Liver (tissue), 9 donors: ENCODE results near the gene IGFL1. TPM values are rescaled to one million over a fixed set of nuclear protein-coding genes. Genes with fewer than 3 reads are reported as not detected.

ENCODE experiments used
- DNase-seq: peaks from one replicate; pipeline ENCODE4 v3.0.0-alpha.2; 2017; ENCODE audit warnings: low spot score
- H3K27ac ChIP-seq, 2 donors: one replicate each; pipeline ENCODE4 v1.7.0; 2013; ENCODE audit warnings: inconsistent platforms in 2 of 2, low read length in 2 of 2, control low read depth in 1 of 2, low read depth in 1 of 2, mild to moderate bottlenecking in 1 of 2
- H3K27me3 ChIP-seq, 4 donors: one replicate each; pipeline versions ENCODE4 v1.6.1 to v1.7.0; 2013; ENCODE audit warnings: low read length in 3 of 4, inconsistent platforms in 1 of 4, mild to moderate bottlenecking in 1 of 4, moderate library complexity in 1 of 4; ENCODE audit not compliant: control insufficient read depth in 4 of 4, insufficient read depth in 4 of 4
- H3K36me3 ChIP-seq, 4 donors: one replicate each; pipeline versions ENCODE4 v1.6.1 to v1.7.0; 2013; ENCODE audit warnings: low read length in 3 of 4, mild to moderate bottlenecking in 3 of 4, low read depth in 1 of 4, moderate library complexity in 1 of 4; ENCODE audit not compliant: control insufficient read depth in 4 of 4, insufficient read depth in 3 of 4
- H3K4me1 ChIP-seq, 4 donors: one replicate each; pipeline versions ENCODE4 v1.6.1 to v1.7.0; 2013; ENCODE audit warnings: low read length in 3 of 4, mild to moderate bottlenecking in 3 of 4, moderate library complexity in 1 of 4; ENCODE audit not compliant: control insufficient read depth in 4 of 4, insufficient read depth in 4 of 4
- H3K4me3 ChIP-seq, 3 donors: one replicate each; pipeline versions ENCODE4 v1.6.1 to v1.7.0; 2013; ENCODE audit warnings: low read length in 3 of 3, control low read depth in 1 of 3, low read depth in 1 of 3, mild to moderate bottlenecking in 1 of 3
- H3K9ac ChIP-seq, 2 donors: one replicate each; pipeline ENCODE4 v1.7.0; 2013; ENCODE audit warnings: low read length in 2 of 2, mild to moderate bottlenecking in 2 of 2, moderate library complexity in 2 of 2, control low read depth in 1 of 2, low read depth in 1 of 2
- H3K9me3 ChIP-seq, 4 donors: one replicate each; pipeline versions ENCODE4 v1.6.1 to v1.7.0; 2013; ENCODE audit warnings: low read length in 3 of 4; ENCODE audit not compliant: control insufficient read depth in 4 of 4
- RAD21 ChIP-seq, 2 donors: IDR thresholded peaks; 2 replicates each; pipeline ENCODE4 v1.6.1; 2016; ENCODE audit warnings: antibody characterized with exemption in 2 of 2, mild to moderate bottlenecking in 2 of 2
- WGBS: extraction: QIAGEN DNeasy Blood & Tissue Kit; methylation state at CpG from one replicate; pipeline ENCODE4 v1.1.7; 2013; 5-methylcytosine and 5-hydroxymethylcytosine counted together
- polyA plus RNA-seq, 2 donors: library from polyadenylated mRNA; stranded (reverse) in 1 of 2; unstranded in 1 of 2; fragments of 200-250 nt in 1 of 2; fragments of >200 nt in 1 of 2; fragmentation: Nextera tagmentation in 1 of 2; extraction: Ambion mirVana in 1 of 2; gene quantifications; one replicate each; pipeline versions ENCODE4 v1.2.1 to v1.2.3, GENCODE V29; 2013 to 2015
- total RNA-seq, 2 donors: library from RNA; depleted of rRNA; stranded (reverse); fragments of >200 nt; gene quantifications; one replicate each; pipeline ENCODE4 v1.2.3, GENCODE V29; 2014
- TF ChIP-seq, protein P1 (sequence below): IDR thresholded peaks from 2 replicates; pipeline ENCODE4 v1.6.1; 2016; ENCODE audit warnings: antibody characterized with exemption, mild to moderate bottlenecking
- TF ChIP-seq, protein P2 (sequence below): fragments of 150-350 bp; IDR thresholded peaks from 2 replicates; pipeline ENCODE4 v1.5.1; 2017; ENCODE audit warnings: improper control_type of control experiment, low read depth, low read length; ENCODE audit not compliant: missing input control
- TF ChIP-seq, protein P3 (sequence below): IDR thresholded peaks from 2 replicates; pipeline ENCODE4 v1.6.1; 2016; ENCODE audit warnings: antibody characterized with exemption
- donor health status: healthy.
- donor health status: healthy.
- donor health status: healthy.
- donor health status: healthy.
- donor health status: healthy.

Gene IGFL1
- total and polyA plus RNA-seq, 4 donors = not detected

DNA sequence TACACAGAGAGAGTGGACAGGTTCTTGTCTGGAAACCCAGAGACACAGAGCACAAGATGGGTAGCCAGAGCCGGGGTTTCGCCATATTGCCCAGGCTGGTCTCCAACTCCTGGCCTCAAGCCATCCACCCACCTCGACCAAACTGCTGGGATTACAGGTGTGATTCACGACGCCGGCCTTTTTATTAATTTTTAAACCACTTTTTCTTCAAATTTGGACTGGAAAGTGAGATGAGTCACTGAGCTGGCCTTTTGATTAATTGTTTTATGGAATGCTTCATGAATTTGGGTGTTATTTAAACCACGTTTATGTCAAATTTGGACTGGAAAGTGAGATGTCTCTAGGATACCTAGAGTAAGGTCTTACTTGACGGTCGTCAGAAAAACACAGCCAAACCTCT, 12.1 kb upstream of the IGFL1 start:
- no peak for DNase-seq
- Histone ChIP-seq H3K27me3 (no peaks in the 10 kb centered on the region), H3K4me3 (no peak overlapping the region), H3K27ac (no peak overlapping the region), H3K36me3 (no peaks in the 10 kb centered on the region), H3K9me3 (no peaks in the 10 kb centered on the region), H3K4me1 (no peaks in the 10 kb centered on the region), H3K9ac (no peak overlapping the region)
- WGBS = 75% methylated on average over 9 of the region's 9 CpGs
- TF ChIP-seq, protein P1, sequence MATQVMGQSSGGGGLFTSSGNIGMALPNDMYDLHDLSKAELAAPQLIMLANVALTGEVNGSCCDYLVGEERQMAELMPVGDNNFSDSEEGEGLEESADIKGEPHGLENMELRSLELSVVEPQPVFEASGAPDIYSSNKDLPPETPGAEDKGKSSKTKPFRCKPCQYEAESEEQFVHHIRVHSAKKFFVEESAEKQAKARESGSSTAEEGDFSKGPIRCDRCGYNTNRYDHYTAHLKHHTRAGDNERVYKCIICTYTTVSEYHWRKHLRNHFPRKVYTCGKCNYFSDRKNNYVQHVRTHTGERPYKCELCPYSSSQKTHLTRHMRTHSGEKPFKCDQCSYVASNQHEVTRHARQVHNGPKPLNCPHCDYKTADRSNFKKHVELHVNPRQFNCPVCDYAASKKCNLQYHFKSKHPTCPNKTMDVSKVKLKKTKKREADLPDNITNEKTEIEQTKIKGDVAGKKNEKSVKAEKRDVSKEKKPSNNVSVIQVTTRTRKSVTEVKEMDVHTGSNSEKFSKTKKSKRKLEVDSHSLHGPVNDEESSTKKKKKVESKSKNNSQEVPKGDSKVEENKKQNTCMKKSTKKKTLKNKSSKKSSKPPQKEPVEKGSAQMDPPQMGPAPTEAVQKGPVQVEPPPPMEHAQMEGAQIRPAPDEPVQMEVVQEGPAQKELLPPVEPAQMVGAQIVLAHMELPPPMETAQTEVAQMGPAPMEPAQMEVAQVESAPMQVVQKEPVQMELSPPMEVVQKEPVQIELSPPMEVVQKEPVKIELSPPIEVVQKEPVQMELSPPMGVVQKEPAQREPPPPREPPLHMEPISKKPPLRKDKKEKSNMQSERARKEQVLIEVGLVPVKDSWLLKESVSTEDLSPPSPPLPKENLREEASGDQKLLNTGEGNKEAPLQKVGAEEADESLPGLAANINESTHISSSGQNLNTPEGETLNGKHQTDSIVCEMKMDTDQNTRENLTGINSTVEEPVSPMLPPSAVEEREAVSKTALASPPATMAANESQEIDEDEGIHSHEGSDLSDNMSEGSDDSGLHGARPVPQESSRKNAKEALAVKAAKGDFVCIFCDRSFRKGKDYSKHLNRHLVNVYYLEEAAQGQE = no peak

DNA sequence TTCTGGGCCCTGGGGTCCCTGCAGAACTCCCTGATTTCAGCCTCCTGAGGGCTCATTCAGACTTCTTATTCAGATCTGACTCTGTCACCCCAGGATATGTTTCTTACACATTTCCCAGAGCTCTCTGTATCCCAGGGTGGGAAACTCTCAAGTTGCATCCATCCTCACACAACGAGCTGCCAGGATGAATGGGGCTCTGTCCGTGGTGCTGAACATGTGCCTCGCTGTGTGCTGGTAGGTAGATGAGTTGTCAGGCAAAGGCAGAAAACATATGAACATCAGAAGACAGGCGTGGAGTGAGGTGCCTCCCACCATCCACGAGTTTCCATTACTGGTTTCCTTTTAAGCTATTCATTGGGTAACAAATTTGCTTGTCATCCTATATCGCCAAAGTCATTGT, 11.4 kb upstream of the IGFL1 start:
- 15% methylated on average over 6 of the region's 6 CpGs for WGBS
- no peak overlapping the region for H3K27ac ChIP-seq
- no peaks in the 10 kb centered on the region for H3K9me3 ChIP-seq
- no peaks in the 10 kb centered on the region for H3K4me1 ChIP-seq
- H3K27me3 ChIP-seq = no peaks in the 10 kb centered on the region
- H3K36me3 ChIP-seq = no peaks in the 10 kb centered on the region
- TF ChIP-seq, protein P2, sequence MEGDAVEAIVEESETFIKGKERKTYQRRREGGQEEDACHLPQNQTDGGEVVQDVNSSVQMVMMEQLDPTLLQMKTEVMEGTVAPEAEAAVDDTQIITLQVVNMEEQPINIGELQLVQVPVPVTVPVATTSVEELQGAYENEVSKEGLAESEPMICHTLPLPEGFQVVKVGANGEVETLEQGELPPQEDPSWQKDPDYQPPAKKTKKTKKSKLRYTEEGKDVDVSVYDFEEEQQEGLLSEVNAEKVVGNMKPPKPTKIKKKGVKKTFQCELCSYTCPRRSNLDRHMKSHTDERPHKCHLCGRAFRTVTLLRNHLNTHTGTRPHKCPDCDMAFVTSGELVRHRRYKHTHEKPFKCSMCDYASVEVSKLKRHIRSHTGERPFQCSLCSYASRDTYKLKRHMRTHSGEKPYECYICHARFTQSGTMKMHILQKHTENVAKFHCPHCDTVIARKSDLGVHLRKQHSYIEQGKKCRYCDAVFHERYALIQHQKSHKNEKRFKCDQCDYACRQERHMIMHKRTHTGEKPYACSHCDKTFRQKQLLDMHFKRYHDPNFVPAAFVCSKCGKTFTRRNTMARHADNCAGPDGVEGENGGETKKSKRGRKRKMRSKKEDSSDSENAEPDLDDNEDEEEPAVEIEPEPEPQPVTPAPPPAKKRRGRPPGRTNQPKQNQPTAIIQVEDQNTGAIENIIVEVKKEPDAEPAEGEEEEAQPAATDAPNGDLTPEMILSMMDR = no peak
- no peak for TF ChIP-seq RAD21 (IDR thresholded peaks at IDR 0.05)
- TF ChIP-seq, protein P1 = peak; percentile 98
- TF ChIP-seq, protein P3, sequence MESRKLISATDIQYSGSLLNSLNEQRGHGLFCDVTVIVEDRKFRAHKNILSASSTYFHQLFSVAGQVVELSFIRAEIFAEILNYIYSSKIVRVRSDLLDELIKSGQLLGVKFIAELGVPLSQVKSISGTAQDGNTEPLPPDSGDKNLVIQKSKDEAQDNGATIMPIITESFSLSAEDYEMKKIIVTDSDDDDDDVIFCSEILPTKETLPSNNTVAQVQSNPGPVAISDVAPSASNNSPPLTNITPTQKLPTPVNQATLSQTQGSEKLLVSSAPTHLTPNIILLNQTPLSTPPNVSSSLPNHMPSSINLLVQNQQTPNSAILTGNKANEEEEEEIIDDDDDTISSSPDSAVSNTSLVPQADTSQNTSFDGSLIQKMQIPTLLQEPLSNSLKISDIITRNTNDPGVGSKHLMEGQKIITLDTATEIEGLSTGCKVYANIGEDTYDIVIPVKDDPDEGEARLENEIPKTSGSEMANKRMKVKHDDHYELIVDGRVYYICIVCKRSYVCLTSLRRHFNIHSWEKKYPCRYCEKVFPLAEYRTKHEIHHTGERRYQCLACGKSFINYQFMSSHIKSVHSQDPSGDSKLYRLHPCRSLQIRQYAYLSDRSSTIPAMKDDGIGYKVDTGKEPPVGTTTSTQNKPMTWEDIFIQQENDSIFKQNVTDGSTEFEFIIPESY = no peak
- no peak overlapping the region for H3K9ac ChIP-seq
- DNase-seq = no peak
- H3K4me3 ChIP-seq = no peak overlapping the region
